ENCODE measurements around the gene AGAP1.
"Not testable (repeated sequence)": the region's sequence is repeated elsewhere in the genome, so short reads cannot be mapped to it uniquely, and the experiment has no call there.

Gene AGAP1

GRCh38 chr2:236065314-236066160 is 571.7 kb downstream of the AGAP1 start:
- no peak for DNase-seq (ENCODE audit: low read depth)

GRCh38 chr2:236070236-236070635 is 576.4 kb downstream of the AGAP1 start:
- no peak for DNase-seq (ENCODE audit: low read depth)

GRCh38 chr2:236073246-236073645 is 579.4 kb downstream of the AGAP1 start:
- DNase-seq (ENCODE audit: low read depth) = no peak

- DNase-seq (ENCODE audit: low read depth) = no peak
Observed at GRCh38 chr2:236073867-236074655, 580.2 kb downstream of the AGAP1 start.

GRCh38 chr2:236075802-236076201 is 582.0 kb downstream of the AGAP1 start:
- DNase-seq (ENCODE audit: low read depth) = no peak

GRCh38 chr2:236078297-236079255 is 584.7 kb downstream of the AGAP1 start:
- DNase-seq (ENCODE audit: low read depth) = no peak

- no peak for DNase-seq (ENCODE audit: low read depth)
Observed at GRCh38 chr2:236080412-236080811, 586.6 kb downstream of the AGAP1 start.

GRCh38 chr2:236081171-236081570 is 587.3 kb downstream of the AGAP1 start:
- no peak for DNase-seq (ENCODE audit: low read depth)

GRCh38 chr2:236082061-236082460 is 588.2 kb downstream of the AGAP1 start:
- DNase-seq (ENCODE audit: low read depth) = no peak

GRCh38 chr2:236083934-236084333 is 590.1 kb downstream of the AGAP1 start:
- no peak for DNase-seq (ENCODE audit: low read depth)

- DNase-seq (ENCODE audit: low read depth) = no peak
Observed at GRCh38 chr2:236085211-236085610, 591.4 kb downstream of the AGAP1 start.

GRCh38 chr2:236085647-236086046 is 591.8 kb downstream of the AGAP1 start:
- no peak for DNase-seq (ENCODE audit: low read depth)

GRCh38 chr2:236086403-236086970 is 592.6 kb downstream of the AGAP1 start:
- DNase-seq (ENCODE audit: low read depth) = no peak

GRCh38 chr2:236086971-236087465 is 593.2 kb downstream of the AGAP1 start:
- DNase-seq (ENCODE audit: low read depth) = no peak

GRCh38 chr2:236088368-236089057 is 594.7 kb downstream of the AGAP1 start:
- DNase-seq (ENCODE audit: low read depth) = no peak

GRCh38 chr2:236089271-236090026 is 595.6 kb downstream of the AGAP1 start:
- DNase-seq (ENCODE audit: low read depth) = no peak

GRCh38 chr2:236090027-236090382 is 596.2 kb downstream of the AGAP1 start:
- DNase-seq (ENCODE audit: low read depth) = no peak

- DNase-seq (ENCODE audit: low read depth) = not testable (repeated sequence)
Observed at GRCh38 chr2:236090826-236091225, 597.0 kb downstream of the AGAP1 start.

- DNase-seq (ENCODE audit: low read depth) = no peak
Observed at GRCh38 chr2:236092714-236093113, 598.9 kb downstream of the AGAP1 start.

GRCh38 chr2:236093134-236093533 is 599.3 kb downstream of the AGAP1 start:
- no peak for DNase-seq (ENCODE audit: low read depth)
